H7 (cell line): Measurements from ENCODE around the gene SPATA25. TPM values are rescaled to one million over a fixed set of nuclear protein-coding genes. Genes with fewer than 3 reads are reported as not detected.
"Not testable (repeated sequence)": the region's sequence is repeated elsewhere in the genome, so short reads cannot be mapped to it uniquely, and the experiment has no call there.

Source experiments
- DNase-seq: peaks from one replicate; pipeline ENCODE4 v3.0.0; 2012
- H3K27me3 ChIP-seq: 2 replicates; pipeline ENCODE4 v1.6.0; 2011; ENCODE audit warnings: mild to moderate bottlenecking, low read length; ENCODE audit not compliant: control insufficient read depth, insufficient read depth
- H3K36me3 ChIP-seq: replicated peaks from 2 replicates; pipeline ENCODE4 v1.5.1; 2011; ENCODE audit warnings: low read length; ENCODE audit not compliant: control insufficient read depth, insufficient read depth
- H3K4me3 ChIP-seq: 2 replicates; pipeline ENCODE4 v1.5.1; 2011; ENCODE audit warnings: low read depth, mild to moderate bottlenecking, control low read depth, low read length, moderate library complexity; ENCODE audit not compliant: insufficient read depth
- total RNA-seq: library from RNA; depleted of rRNA; stranded (reverse); fragments of >200 nt; shearing (Covaris generic); gene quantifications from 2 replicates; pipeline ENCODE4 v1.2.3, GENCODE V29; 2014; rRNA removed

SPATA25 gene
- total RNA-seq: 0.41 and 5.1 TPM in 2 replicates

- no peak within 1 kb of the TSS for H3K4me3 ChIP-seq
- H3K36me3 ChIP-seq: peaks cover 15% of the 10 kb centered on the region
- H3K27me3 ChIP-seq: no peaks in the 10 kb centered on the region; the same call in 1 of the 2 replicates
- DNase-seq: no peak
Observed at GRCh38 chr20:45887346-45887715, at the start of gene SPATA25. Gene SPATA25 (minus strand): TSS chr20:45887622. CDS start chr20:45887590, 32 bp downstream.

GRCh38 chr20:45935416-45936046 lies 48.1 kb upstream of the SPATA25 start:
- H3K4me3 ChIP-seq: peak overlapping the region; percentile 62
- H3K27me3 ChIP-seq: no peaks in the 10 kb centered on the region
- peaks cover 23% of the 10 kb centered on the region for H3K36me3 ChIP-seq
- DNase-seq: no peak

- Histone ChIP-seq H3K4me3 (peak within 1 kb of the TSS; percentile 100), H3K27me3 (no peaks in the 10 kb centered on the region), H3K36me3 (peaks cover 17% of the 10 kb centered on the region)
- peak; percentile 100 for DNase-seq
Observed at GRCh38 chr20:45934586-45935415, 47.4 kb upstream of the SPATA25 start, which contains the start of gene PCIF1. Gene PCIF1 (plus strand): TSS chr20:45934683. CDS start chr20:45939000, 4,317 bp downstream.

GRCh38 chr20:45934046-45934585 lies 46.7 kb upstream of the SPATA25 start:
- H3K4me3 ChIP-seq: peak overlapping the region; percentile 100
- peak; percentile 84 for DNase-seq
- no peaks in the 10 kb centered on the region for H3K27me3 ChIP-seq
- H3K36me3 ChIP-seq: peaks cover 12% of the 10 kb centered on the region

- no peaks in the 10 kb centered on the region for H3K27me3 ChIP-seq
- DNase-seq: peak; percentile 93
- peak overlapping the region; percentile 100 for H3K4me3 ChIP-seq
- H3K36me3 ChIP-seq: peaks cover 10% of the 10 kb centered on the region
Observed at GRCh38 chr20:45933266-45934045, 46.0 kb upstream of the SPATA25 start.

- not testable (repeated sequence) for H3K27me3 ChIP-seq
Observed at GRCh38 chr20:45931680-45932079, 44.3 kb upstream of the SPATA25 start.

GRCh38 chr20:45927071-45927878 lies 39.9 kb upstream of the SPATA25 start:
- DNase-seq: no peak
- Histone ChIP-seq H3K4me3 (no peak overlapping the region), H3K27me3 (no peaks in the 10 kb centered on the region), H3K36me3 (no peaks in the 10 kb centered on the region)

More at GRCh38 chr20:45931680-45932079, 44.3 kb upstream of the SPATA25 start:
- not testable (repeated sequence) for DNase-seq, H3K36me3 ChIP-seq, H3K4me3 ChIP-seq

GRCh38 chr20:45926731-45927070 lies 39.3 kb upstream of the SPATA25 start:
- no peaks in the 10 kb centered on the region for H3K27me3 ChIP-seq
- no peak overlapping the region for H3K4me3 ChIP-seq
- H3K36me3 ChIP-seq: no peaks in the 10 kb centered on the region
- no peak for DNase-seq

- H3K36me3 ChIP-seq: no peaks in the 10 kb centered on the region
- DNase-seq: no peak
- H3K4me3 ChIP-seq: no peak overlapping the region
- H3K27me3 ChIP-seq: no peaks in the 10 kb centered on the region
Observed at GRCh38 chr20:45925821-45926506, 38.5 kb upstream of the SPATA25 start.

GRCh38 chr20:45924391-45925261 lies 37.2 kb upstream of the SPATA25 start:
- no peaks in the 10 kb centered on the region for H3K36me3 ChIP-seq
- H3K4me3 ChIP-seq: no peak overlapping the region
- H3K27me3 ChIP-seq: no peaks in the 10 kb centered on the region
- DNase-seq: no peak

GRCh38 chr20:45921337-45922189 lies 34.1 kb upstream of the SPATA25 start:
- no peaks in the 10 kb centered on the region for H3K27me3 ChIP-seq
- H3K4me3 ChIP-seq: no peak overlapping the region
- H3K36me3 ChIP-seq: no peaks in the 10 kb centered on the region
- no peak for DNase-seq
